Ovary (tissue), 3 donors: ENCODE data around the gene CEP170.
A peak's percentile ranks its signal among the peaks of the same experiment; 100 is the strongest.

Source experiments
- POLR2A ChIP-seq: fragments of 450-650 bp; IDR thresholded peaks from one replicate; pipeline ENCODE4 v1.6.1; 2017; ENCODE audit warnings: antibody characterized with exemption, mild to moderate bottlenecking, moderate library complexity
- TF ChIP-seq, protein P1 (sequence below), 3 donors: fragments of 450-650 bp in 2 of 3; fragments of 200-600 bp in 1 of 3; IDR thresholded peaks; one replicate each; pipeline versions ENCODE4 v1.5.1 to v1.8.0; 2016 to 2022; ENCODE audit warnings: antibody characterized with exemption in 3 of 3, mild to moderate bottlenecking in 1 of 3
- donor health status: DM: no; HTN: no; CAD: no.

DNA sequence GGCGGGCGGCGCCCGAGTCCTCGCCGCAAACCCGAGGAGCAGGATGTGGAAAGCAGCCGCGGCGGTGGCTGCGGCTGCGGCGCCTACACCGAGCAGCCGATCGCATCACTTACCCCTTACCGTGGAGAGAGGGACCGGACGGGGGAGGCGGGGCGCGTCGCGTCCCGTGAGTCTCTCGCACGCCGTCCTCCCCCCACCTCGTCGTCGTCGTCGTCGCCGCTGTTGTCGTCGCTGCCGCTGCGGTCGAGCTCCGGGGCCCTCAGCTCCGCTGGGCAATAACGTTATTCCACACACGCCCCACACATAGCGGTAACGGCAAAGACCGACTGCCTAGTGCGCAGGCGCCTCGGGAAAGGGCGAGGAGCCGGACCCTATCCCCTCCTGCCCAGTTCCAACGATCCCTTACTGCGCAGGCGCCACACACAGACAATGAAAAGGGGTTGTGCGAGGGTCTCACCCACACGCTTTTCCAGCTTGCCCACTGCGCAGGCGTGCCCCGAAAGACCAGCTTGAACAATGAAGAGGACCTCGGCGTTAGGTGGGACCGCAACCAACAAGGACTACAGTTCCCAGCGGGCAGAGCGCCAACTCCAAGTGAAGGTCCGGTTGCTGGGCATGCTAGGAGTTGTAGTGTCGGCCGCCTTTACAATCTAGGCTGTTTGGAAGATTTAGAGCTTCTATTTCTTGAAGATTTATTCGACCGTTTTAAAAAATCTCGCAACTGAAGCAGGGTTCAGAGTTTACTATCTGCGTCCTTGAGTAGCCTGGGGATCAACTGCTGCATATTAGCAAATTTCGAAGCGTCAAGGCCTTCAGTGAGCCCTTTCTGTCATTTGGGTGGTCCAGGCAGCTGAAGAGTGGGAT is at the start of gene CEP170:
- TF ChIP-seq, protein P1, sequence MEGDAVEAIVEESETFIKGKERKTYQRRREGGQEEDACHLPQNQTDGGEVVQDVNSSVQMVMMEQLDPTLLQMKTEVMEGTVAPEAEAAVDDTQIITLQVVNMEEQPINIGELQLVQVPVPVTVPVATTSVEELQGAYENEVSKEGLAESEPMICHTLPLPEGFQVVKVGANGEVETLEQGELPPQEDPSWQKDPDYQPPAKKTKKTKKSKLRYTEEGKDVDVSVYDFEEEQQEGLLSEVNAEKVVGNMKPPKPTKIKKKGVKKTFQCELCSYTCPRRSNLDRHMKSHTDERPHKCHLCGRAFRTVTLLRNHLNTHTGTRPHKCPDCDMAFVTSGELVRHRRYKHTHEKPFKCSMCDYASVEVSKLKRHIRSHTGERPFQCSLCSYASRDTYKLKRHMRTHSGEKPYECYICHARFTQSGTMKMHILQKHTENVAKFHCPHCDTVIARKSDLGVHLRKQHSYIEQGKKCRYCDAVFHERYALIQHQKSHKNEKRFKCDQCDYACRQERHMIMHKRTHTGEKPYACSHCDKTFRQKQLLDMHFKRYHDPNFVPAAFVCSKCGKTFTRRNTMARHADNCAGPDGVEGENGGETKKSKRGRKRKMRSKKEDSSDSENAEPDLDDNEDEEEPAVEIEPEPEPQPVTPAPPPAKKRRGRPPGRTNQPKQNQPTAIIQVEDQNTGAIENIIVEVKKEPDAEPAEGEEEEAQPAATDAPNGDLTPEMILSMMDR (IDR thresholded peaks at IDR 0.05): peak in 1 of 3 donors; percentile 11
- peak; percentile 72 for TF ChIP-seq POLR2A
